Measurements from ENCODE around the gene SLC2A11.

SLC2A11 gene

GRCh38 chr22:23835484-23836144, 22.1 kb upstream of the SLC2A11 start:
- peak overlapping the region; percentile 34 for H3K23ac ChIP-seq (ENCODE audit: low read depth, low read length, poor library complexity)
- no peak overlapping the region for H3K18ac ChIP-seq (ENCODE audit: low read length)
- H2AK5ac ChIP-seq (ENCODE audit: low read depth, low read length) = no peak overlapping the region
- peaks cover 39 to 58% of the 10 kb centered on the region in 2 donors for H3K36me3 ChIP-seq (replicated peaks in 1 of 2; ENCODE audit: control insufficient read depth in 2 of 2, insufficient read depth in 2 of 2, low read length in 2 of 2)
- no peak for DNase-seq (ENCODE audit: low spot score)
- no CpG with 5 or more reads among the region's 11 CpGs for WGBS, 2 donors (ENCODE audit: extremely low coverage in 2 of 2, insufficient read length in 2 of 2, insufficient replicate concordance in 1 of 2)
- H4K91ac ChIP-seq (ENCODE audit: low read depth, low read length, poor library complexity) = no peak overlapping the region
- H2AFZ ChIP-seq (ENCODE audit: low read length) = no peak overlapping the region
- H3K9me3 ChIP-seq (replicated peaks in 1 of 2; ENCODE audit: control insufficient read depth in 2 of 2, insufficient read depth in 1 of 2, low read depth in 1 of 2, low read length in 2 of 2) = peaks cover 0 to 2% of the 10 kb centered on the region in 2 donors
- peaks cover 6% of the 10 kb centered on the region for H3K79me1 ChIP-seq (ENCODE audit: low read depth, low read length)
- H3K4me2 ChIP-seq (ENCODE audit: insufficient read depth, low read length, poor library complexity, severe bottlenecking) = no peak overlapping the region
- peaks cover 4 to 8% of the 10 kb centered on the region in 2 donors for H3K4me1 ChIP-seq (ENCODE audit: control insufficient read depth in 2 of 2, insufficient read depth in 1 of 2, low read depth in 1 of 2, low read length in 2 of 2)
- H2BK15ac ChIP-seq (ENCODE audit: low read length) = no peak overlapping the region
- no peak overlapping the region for H3K4me3 ChIP-seq (ENCODE audit: low read length in 2 of 2)
- H3K9ac ChIP-seq (ENCODE audit: low read depth, low read length, poor library complexity) = no peak overlapping the region
- no peak overlapping the region for H3K4ac ChIP-seq (ENCODE audit: low read length)
- H4K8ac ChIP-seq (ENCODE audit: low read depth, low read length) = no peak overlapping the region
- no peak overlapping the region for H2BK5ac ChIP-seq (ENCODE audit: low read length)
- H3K27me3 ChIP-seq (ENCODE audit: control insufficient read depth in 3 of 3, insufficient read depth in 3 of 3, low read depth in 1 of 3, low read length in 3 of 3) = peaks cover 0 to 3% (median 0%) of the 10 kb centered on the region in 3 experiments
- H3K27ac ChIP-seq (replicated peaks; ENCODE audit: low read length) = no peak overlapping the region
- H2BK12ac ChIP-seq (ENCODE audit: low read length) = no peak overlapping the region
- no peak overlapping the region for H2BK120ac ChIP-seq (ENCODE audit: low read depth, low read length)
- H3K14ac ChIP-seq (ENCODE audit: low read length) = no peak overlapping the region

- Histone ChIP-seq H3K14ac (ENCODE audit: low read length) (no peak overlapping the region), H3K23ac (ENCODE audit: low read depth, low read length, poor library complexity) (no peak overlapping the region), H3K4me2 (ENCODE audit: insufficient read depth, low read length, poor library complexity, severe bottlenecking) (no peak overlapping the region), H3K4ac (ENCODE audit: low read length) (no peak overlapping the region), H3K79me1 (ENCODE audit: low read depth, low read length) (peaks cover 6% of the 10 kb centered on the region), H2AK5ac (ENCODE audit: low read depth, low read length) (no peak overlapping the region), H3K4me3 (ENCODE audit: low read length in 2 of 2) (no peak overlapping the region), H3K27ac (replicated peaks; ENCODE audit: low read length) (no peak overlapping the region), H2BK120ac (ENCODE audit: low read depth, low read length) (no peak overlapping the region), H3K18ac (ENCODE audit: low read length) (peak overlapping the region; percentile 6), H3K4me1 (ENCODE audit: control insufficient read depth in 2 of 2, insufficient read depth in 1 of 2, low read depth in 1 of 2, low read length in 2 of 2) (peaks cover 4 to 8% of the 10 kb centered on the region in 2 donors), H3K9ac (ENCODE audit: low read depth, low read length, poor library complexity) (no peak overlapping the region), H2BK5ac (ENCODE audit: low read length) (no peak overlapping the region), H4K8ac (ENCODE audit: low read depth, low read length) (no peak overlapping the region), H2AFZ (ENCODE audit: low read length) (no peak overlapping the region), H4K91ac (ENCODE audit: low read depth, low read length, poor library complexity) (no peak overlapping the region), H2BK15ac (ENCODE audit: low read length) (no peak overlapping the region), H3K36me3 (replicated peaks in 1 of 2; ENCODE audit: control insufficient read depth in 2 of 2, insufficient read depth in 2 of 2, low read length in 2 of 2) (peaks cover 34 to 52% of the 10 kb centered on the region in 2 donors), H3K27me3 (ENCODE audit: control insufficient read depth in 3 of 3, insufficient read depth in 3 of 3, low read depth in 1 of 3, low read length in 3 of 3) (peaks cover 0 to 3% (median 0%) of the 10 kb centered on the region in 3 experiments), H2BK12ac (ENCODE audit: low read length) (no peak overlapping the region), H3K9me3 (replicated peaks in 1 of 2; ENCODE audit: control insufficient read depth in 2 of 2, insufficient read depth in 1 of 2, low read depth in 1 of 2, low read length in 2 of 2) (peaks cover 0 to 2% of the 10 kb centered on the region in 2 donors)
- no CpG with 5 or more reads among the region's 5 CpGs for WGBS, 2 donors (ENCODE audit: extremely low coverage in 2 of 2, insufficient read length in 2 of 2, insufficient replicate concordance in 1 of 2)
- no peak for DNase-seq (ENCODE audit: low spot score)
Observed at GRCh38 chr22:23836281-23836680, 21.4 kb upstream of the SLC2A11 start.

GRCh38 chr22:23836692-23837495, 20.8 kb upstream of the SLC2A11 start:
- WGBS, 2 donors (ENCODE audit: extremely low coverage in 2 of 2, insufficient read length in 2 of 2, insufficient replicate concordance in 1 of 2) = no CpG with 5 or more reads among the region's 12 CpGs
- Histone ChIP-seq H4K91ac (ENCODE audit: low read depth, low read length, poor library complexity) (no peak overlapping the region), H3K4ac (ENCODE audit: low read length) (no peak overlapping the region), H3K23ac (ENCODE audit: low read depth, low read length, poor library complexity) (peak overlapping the region; percentile 57), H3K4me2 (ENCODE audit: insufficient read depth, low read length, poor library complexity, severe bottlenecking) (no peak overlapping the region), H3K9ac (ENCODE audit: low read depth, low read length, poor library complexity) (no peak overlapping the region), H2BK15ac (ENCODE audit: low read length) (no peak overlapping the region), H3K14ac (ENCODE audit: low read length) (no peak overlapping the region), H2BK12ac (ENCODE audit: low read length) (no peak overlapping the region), H4K8ac (ENCODE audit: low read depth, low read length) (no peak overlapping the region), H3K79me1 (ENCODE audit: low read depth, low read length) (peaks cover 2% of the 10 kb centered on the region), H3K27me3 (ENCODE audit: control insufficient read depth in 3 of 3, insufficient read depth in 3 of 3, low read depth in 1 of 3, low read length in 3 of 3) (peaks cover 0 to 3% (median 0%) of the 10 kb centered on the region in 3 experiments), H2AK5ac (ENCODE audit: low read depth, low read length) (no peak overlapping the region), H3K4me3 (ENCODE audit: low read length in 2 of 2) (no peak overlapping the region), H2AFZ (ENCODE audit: low read length) (no peak overlapping the region), H3K4me1 (ENCODE audit: control insufficient read depth in 2 of 2, insufficient read depth in 1 of 2, low read depth in 1 of 2, low read length in 2 of 2) (peaks cover 5 to 10% of the 10 kb centered on the region in 2 donors), H3K27ac (replicated peaks; ENCODE audit: low read length) (no peak overlapping the region), H3K9me3 (replicated peaks in 1 of 2; ENCODE audit: control insufficient read depth in 2 of 2, insufficient read depth in 1 of 2, low read depth in 1 of 2, low read length in 2 of 2) (peaks cover 0 to 2% of the 10 kb centered on the region in 2 donors), H2BK120ac (ENCODE audit: low read depth, low read length) (no peak overlapping the region), H3K18ac (ENCODE audit: low read length) (no peak overlapping the region), H2BK5ac (ENCODE audit: low read length) (no peak overlapping the region), H3K36me3 (replicated peaks in 1 of 2; ENCODE audit: control insufficient read depth in 2 of 2, insufficient read depth in 2 of 2, low read length in 2 of 2) (peaks cover 31 to 46% of the 10 kb centered on the region in 2 donors)
- no peak for DNase-seq (ENCODE audit: low spot score)

GRCh38 chr22:23837496-23837859, 20.2 kb upstream of the SLC2A11 start:
- no peak overlapping the region for H3K27ac ChIP-seq (replicated peaks; ENCODE audit: low read length)
- H3K4ac ChIP-seq (ENCODE audit: low read length) = no peak overlapping the region
- H3K4me3 ChIP-seq (ENCODE audit: low read length in 2 of 2) = no peak overlapping the region
- peaks cover 0 to 2% of the 10 kb centered on the region in 2 donors for H3K9me3 ChIP-seq (replicated peaks in 1 of 2; ENCODE audit: control insufficient read depth in 2 of 2, insufficient read depth in 1 of 2, low read depth in 1 of 2, low read length in 2 of 2)
- H2BK15ac ChIP-seq (ENCODE audit: low read length) = no peak overlapping the region
- H3K27me3 ChIP-seq (ENCODE audit: control insufficient read depth in 3 of 3, insufficient read depth in 3 of 3, low read depth in 1 of 3, low read length in 3 of 3) = peaks cover 0 to 3% (median 0%) of the 10 kb centered on the region in 3 experiments
- H4K8ac ChIP-seq (ENCODE audit: low read depth, low read length) = no peak overlapping the region
- no peak overlapping the region for H4K91ac ChIP-seq (ENCODE audit: low read depth, low read length, poor library complexity)
- peaks cover 9 to 16% of the 10 kb centered on the region in 2 donors for H3K4me1 ChIP-seq (ENCODE audit: control insufficient read depth in 2 of 2, insufficient read depth in 1 of 2, low read depth in 1 of 2, low read length in 2 of 2)
- no CpG with 5 or more reads among the region's 12 CpGs for WGBS, 2 donors (ENCODE audit: extremely low coverage in 2 of 2, insufficient read length in 2 of 2, insufficient replicate concordance in 1 of 2)
- peak overlapping the region; percentile 57 for H3K23ac ChIP-seq (ENCODE audit: low read depth, low read length, poor library complexity)
- no peak overlapping the region for H2AK5ac ChIP-seq (ENCODE audit: low read depth, low read length)
- no peak for DNase-seq (ENCODE audit: low spot score)
- no peaks in the 10 kb centered on the region for H3K79me1 ChIP-seq (ENCODE audit: low read depth, low read length)
- no peak overlapping the region for H3K4me2 ChIP-seq (ENCODE audit: insufficient read depth, low read length, poor library complexity, severe bottlenecking)
- peaks cover 26 to 40% of the 10 kb centered on the region in 2 donors for H3K36me3 ChIP-seq (replicated peaks in 1 of 2; ENCODE audit: control insufficient read depth in 2 of 2, insufficient read depth in 2 of 2, low read length in 2 of 2)
- no peak overlapping the region for H3K9ac ChIP-seq (ENCODE audit: low read depth, low read length, poor library complexity)
- no peak overlapping the region for H2BK120ac ChIP-seq (ENCODE audit: low read depth, low read length)
- no peak overlapping the region for H2BK12ac ChIP-seq (ENCODE audit: low read length)
- H2BK5ac ChIP-seq (ENCODE audit: low read length) = no peak overlapping the region
- H3K14ac ChIP-seq (ENCODE audit: low read length) = no peak overlapping the region
- no peak overlapping the region for H3K18ac ChIP-seq (ENCODE audit: low read length)
- no peak overlapping the region for H2AFZ ChIP-seq (ENCODE audit: low read length)

Data from neuronal stem cell (in vitro differentiated cells).